GM11168 (cell line): Measurements from ENCODE around the gene GPR143.

Experiments used
- in situ Hi-C: fragments of 300-500 bp; cut with MboI; formaldehyde crosslinking; loops from one replicate; pipeline ENCODE4 v1.12.0; 2022; ENCODE audit warnings: low sequenced_read_pairs; ENCODE audit not compliant: unreplicated experiment

The GPR143 gene

DNA sequence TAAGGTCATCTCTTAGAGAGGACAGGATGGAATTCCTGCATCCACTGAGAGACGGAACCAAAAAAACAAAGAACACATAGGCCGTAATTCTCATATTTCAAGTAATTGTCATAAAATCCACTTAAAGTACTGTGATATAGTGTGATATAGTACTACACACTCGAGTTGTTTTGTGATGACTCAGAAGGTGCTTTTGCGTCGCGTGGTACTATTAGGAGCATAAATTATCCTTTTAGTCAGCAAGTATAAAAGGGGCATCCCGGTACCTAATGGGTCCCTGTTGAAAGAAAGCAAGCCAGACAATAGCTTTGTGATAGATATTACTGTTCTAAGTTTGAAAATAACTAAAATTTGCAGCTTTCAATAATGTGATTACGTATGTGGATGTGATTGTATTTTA, 55.3 kb downstream of the GPR143 start:
- in situ Hi-C loops, result loop anchor here (25.0 kb wide), 1 partner anchor 748 kb away; no protein-coding TSS in a partner anchor

DNA sequence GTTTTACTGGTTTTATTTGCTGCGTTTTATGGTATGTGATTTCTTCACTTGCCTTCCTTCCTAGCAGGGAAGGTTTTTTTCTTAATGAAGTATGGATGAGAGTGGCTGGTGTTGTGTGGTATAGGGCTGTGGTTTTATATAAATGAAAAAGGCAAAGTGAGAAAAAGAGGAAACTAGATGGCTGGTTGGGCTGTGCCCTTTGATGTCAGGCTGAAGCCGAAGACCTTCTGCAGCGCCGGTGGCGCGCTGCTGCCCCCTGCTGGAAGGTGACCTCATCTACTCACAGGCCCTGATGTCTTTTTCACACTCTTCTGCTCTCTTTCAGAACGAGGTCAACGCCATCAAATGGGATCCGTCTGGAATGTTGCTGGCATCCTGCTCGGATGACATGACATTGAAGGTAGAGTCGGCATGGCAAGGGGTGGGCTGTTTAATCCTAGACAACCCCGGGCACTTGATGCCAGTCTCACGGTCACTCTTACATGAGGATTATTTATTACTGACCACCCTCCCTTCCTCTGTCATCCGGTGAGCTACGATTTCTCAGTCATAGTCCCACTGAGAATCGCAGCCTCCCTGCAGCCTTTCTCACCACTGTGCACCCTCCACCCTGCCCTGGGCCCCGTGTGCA, 56.6 kb downstream of the GPR143 start:
- in situ Hi-C loops, result loop anchor here (25.0 kb wide), 1 partner anchor 747 kb away; no protein-coding TSS in a partner anchor

DNA sequence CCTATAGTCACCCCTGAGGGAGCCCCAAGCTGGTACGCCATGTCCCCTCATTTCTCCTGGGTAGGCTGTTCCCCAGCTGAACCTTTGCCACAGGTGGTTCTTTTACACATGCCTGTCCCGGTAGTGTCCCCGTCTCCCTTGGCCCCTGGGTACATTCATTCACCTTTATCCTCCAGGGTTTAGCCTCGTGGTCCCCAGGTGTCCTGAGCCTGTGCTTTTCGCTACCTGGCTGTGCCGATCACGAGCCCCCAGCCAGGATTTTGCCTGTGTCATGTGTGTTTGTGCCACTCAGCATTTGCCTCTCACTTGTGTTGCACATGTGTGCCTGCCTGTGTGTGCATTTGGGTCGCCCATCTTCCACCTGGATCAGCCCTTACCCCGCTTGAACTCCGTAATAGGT, 57.6 kb downstream of the GPR143 start:
- in situ Hi-C loops, result loop anchor here (25.0 kb wide), 1 partner anchor 746 kb away; no protein-coding TSS in a partner anchor

DNA sequence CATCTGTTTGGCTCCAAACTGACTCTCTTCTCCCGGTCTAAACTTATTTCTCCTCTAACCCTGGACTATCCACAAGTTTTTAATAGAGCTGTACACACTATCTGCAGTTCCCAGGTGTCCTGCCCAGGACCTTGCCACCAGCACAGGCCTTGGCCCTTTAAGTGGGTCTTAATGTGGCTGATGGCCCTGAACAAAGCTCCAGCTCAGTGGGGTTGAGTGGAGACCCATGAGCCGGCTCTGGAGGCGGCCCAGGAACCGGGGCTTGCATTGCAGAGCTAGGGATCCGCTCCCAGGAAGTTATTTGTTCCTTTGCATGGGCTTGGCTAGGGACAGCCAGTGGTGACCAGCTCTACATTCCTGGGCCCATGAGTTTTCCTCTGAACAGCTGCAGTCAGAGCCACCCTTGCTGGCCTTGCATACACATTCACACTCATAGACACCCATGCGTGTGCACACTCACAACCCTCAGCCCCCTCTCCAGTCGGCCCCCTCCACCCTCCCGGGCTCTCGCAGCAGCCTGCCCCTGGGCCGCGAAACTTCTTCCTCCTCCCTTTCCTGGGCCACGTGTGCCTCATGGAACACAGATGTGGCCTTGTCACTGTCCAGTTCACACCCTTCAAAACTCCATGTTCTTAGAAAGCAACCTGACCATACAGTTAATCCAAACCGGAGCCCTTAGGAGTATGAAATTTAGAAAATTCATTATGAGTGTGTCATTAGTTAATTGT, 58.2 kb downstream of the GPR143 start:
- in situ Hi-C loops, result loop anchor here (25.0 kb wide), 1 partner anchor 745 kb away; no protein-coding TSS in a partner anchor

DNA sequence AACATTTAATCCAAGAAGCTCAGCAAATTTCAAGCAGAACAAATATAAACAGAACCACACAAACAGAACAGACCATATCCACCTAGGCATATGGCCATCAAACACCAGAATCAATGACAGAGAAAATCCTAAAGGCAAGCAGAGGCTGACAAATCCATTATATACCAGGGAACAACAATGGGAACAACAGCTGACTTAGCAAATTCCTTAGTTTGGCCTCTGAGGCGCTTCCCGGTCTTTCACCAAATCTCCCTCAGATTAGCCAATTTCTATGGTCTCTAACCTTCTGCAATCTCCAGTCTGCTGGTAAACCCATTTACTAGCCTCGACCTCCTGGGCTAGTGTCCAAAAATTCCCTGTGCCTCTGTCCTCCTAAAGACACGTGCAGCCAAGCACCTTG, 59.2 kb downstream of the GPR143 start:
- in situ Hi-C loops, result loop anchor here (25.0 kb wide), 1 partner anchor 744 kb away; no protein-coding TSS in a partner anchor

DNA sequence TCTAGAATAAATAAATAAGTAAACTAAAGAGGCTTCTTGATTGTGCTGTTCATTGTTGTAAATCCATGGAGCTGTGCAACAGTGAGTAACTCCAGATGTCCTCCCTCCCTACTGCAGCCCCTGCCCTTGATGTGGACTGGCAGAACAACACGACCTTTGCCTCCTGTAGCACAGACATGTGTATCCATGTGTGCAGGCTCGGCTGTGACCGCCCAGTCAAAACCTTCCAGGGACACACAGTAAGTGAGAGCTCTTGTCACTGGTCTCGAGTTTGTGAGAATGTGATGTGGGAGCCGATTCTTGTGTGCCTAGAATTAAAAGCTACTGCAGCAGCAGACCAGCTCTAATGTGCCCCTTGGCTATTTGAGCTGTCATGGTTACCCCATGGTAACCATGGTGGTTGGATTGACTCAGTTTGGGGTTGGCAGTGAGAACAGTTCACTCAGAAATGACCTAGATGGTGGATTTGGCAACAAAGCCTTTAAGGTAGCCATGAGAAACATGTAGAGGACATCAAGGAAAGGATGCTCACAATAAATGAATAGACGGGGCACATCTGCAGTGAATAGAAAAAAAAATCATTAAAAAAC, 60.7 kb downstream of the GPR143 start:
- in situ Hi-C loops, result loop anchor here (25.0 kb wide), 1 partner anchor 743 kb away; no protein-coding TSS in a partner anchor

DNA sequence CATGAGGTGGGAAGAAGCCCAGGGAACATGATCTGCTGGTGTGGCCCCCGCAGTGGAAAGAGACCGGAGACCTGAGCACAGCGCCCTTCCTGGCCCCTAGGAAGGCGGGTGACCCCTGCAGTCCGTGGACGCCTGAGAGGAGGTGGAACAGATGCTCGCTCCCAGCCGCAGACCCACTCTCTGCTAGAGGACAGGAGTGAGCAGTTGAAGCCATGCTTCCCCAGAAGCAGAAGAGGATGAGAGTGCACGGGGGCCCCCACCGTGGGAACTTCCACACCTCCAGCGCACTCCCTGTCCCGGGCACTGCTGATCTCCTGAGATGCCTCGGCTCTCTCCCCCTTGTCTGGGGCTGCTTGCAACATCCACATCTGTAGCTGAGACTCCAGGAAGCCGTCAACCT, 62.2 kb downstream of the GPR143 start:
- in situ Hi-C loops, result loop anchor here (25.0 kb wide), 1 partner anchor 741 kb away; no protein-coding TSS in a partner anchor

DNA sequence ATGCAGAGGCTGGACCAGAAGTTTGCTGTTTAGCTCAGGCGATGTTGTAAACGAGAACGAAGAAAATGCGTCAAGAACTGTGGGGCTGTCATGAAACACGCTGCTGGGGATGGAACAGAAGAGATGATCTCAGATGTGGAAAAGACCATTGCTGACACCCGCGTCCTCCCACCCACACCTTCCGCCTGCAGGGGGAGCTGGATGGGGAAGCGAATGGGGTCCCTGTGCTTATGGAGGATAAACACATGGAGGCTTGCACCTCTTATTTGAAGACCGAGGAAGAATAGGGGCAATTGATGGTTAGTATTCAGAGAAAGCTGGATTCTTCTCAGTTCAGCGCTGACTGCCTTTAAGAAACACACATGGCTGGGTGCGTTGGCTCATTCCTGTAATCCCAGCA, 63.9 kb downstream of the GPR143 start:
- in situ Hi-C loops, result loop anchor here (25.0 kb wide), 1 partner anchor 739 kb away; no protein-coding TSS in a partner anchor

DNA sequence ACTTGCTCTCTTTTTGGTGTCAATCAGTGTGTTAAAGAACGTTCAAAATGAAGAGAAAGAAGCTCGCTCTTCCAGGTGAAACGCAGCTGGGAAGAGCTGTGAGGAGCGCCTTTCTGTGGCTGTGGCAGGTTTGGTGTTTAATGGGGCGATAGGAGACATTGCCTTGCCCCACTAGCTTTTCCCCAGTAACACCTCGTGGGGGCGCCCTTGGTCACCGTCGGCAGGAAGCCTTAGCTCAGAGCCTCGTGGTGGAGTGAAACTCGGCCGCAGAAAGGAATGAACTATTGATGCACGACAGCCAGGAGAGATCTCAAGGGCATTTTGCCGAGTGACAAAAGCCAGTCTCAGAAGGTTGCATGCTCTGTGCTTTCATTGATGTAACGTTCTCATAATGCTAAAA, 65.1 kb downstream of the GPR143 start:
- in situ Hi-C loops, result loop anchor here (25.0 kb wide), 1 partner anchor 738 kb away; no protein-coding TSS in a partner anchor

DNA sequence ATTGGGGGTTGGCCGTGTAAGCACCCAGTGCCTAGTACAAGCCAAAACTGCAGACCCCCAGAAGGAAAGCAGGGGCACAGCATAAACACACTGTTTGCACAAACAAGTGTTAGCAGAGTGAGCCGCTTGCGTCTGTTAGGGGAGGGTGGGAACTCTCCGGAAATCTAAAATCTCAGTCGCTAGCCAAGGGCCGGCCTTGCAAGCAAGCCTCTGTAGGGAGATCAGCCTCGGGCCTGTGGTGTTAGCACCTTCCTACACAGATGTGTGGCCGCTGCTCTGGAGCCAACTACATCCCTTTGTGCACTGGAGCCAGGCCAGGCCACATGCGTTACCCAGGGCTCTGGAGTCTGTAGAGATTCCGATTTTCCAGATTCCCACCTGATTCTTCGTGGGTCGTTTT, 67.1 kb downstream of the GPR143 start:
- in situ Hi-C loops, result loop anchor here (25.0 kb wide), 1 partner anchor 236 kb away; the partner anchor contains the start of gene TBL1X

DNA sequence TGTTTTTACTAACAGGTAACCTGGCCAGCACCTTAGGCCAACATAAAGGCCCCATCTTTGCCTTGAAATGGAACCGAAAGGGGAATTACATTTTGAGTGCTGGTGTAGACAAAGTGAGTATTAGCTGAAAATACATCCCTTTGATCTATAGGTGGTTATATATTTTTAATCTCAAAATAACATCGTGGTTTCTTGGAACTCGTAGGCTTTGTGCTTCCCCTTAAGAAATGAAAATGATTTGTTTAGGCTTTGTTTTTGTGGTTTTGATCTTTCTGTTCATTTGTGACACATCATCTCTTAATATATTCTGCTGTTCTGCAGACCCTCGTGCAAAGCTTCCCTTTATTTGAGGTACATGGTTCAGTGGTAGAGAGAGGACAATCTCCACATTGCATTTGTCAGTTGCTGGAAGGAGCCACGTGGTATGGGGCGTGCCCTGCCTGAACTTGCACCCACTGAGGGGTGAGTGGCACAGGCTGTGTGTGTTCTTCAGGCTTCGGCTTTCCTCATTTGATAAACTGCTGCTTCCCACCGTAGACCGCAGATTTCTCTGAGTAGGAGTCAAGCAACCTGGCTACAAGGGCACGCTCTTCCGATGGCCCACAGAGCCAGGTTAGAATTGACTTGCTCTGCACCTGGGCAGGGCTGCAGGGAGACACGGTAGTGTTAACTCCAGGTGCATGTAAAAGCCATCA, 72.2 kb downstream of the GPR143 start:
- in situ Hi-C loops, result loop anchor here (25.0 kb wide), 1 partner anchor 231 kb away; the partner anchor contains the start of gene TBL1X

DNA sequence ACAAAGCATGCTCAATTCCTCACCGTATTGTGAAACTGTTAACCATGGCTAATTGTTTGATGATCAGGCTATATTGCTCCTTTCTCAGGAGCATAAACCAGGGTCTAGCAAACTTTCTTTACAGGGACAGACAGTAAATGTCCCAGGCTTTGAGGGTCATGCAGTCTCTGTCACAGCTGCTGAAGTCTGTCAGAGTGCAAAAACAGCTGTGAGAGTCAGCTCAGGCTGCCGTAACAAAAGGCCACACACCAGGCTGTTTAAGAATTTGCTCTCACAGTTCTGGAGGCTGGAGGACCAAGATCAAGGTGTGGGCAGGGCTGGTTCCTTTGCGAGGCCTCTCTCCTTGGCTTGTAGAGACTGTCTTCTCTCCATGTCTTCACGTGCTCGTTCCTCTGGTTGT, 75.6 kb downstream of the GPR143 start:
- in situ Hi-C loops, result loop anchor here (25.0 kb wide), 1 partner anchor 228 kb away; the partner anchor contains the start of gene TBL1X

DNA sequence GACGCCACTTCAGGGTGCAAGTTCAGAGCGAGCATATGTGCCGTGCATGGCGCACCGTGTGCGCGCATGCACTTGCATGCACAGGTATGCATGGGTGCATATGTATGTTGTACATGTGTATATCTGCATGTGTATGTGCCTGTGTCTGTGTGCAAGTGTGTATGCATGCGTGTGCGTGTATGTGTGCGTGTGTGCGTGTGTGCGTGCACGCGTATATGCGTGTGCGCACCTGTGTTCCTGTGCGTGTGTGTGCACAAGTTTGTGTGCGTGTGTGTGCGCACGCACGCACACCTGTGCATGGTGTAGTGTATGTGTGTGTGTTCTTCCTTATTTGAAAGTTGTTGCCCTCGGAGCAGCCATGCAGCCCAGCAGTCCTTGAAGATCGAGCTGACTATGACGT, 76.8 kb downstream of the GPR143 start:
- in situ Hi-C loops, result loop anchor here (25.0 kb wide), 1 partner anchor 227 kb away; the partner anchor contains the start of gene TBL1X

DNA sequence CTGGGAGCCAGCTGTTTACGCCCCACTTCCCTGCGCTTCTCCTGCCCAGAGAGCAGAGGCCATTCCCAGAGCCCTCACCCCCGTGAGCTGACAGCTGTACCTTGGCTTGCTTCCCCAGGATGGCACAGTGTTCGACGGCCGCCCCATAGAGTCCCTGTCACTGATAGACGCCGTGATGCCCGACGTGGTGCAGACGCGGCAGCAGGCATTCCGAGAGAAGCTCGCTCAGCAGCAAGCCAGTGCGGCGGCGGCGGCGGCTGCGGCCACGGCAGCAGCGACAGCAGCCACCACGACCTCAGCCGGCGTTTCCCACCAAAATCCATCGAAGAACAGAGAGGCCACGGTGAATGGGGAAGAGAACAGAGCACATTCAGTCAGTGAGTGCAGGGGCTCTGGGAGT, 77.7 kb downstream of the GPR143 start:
- in situ Hi-C loops, result loop anchor here (25.0 kb wide), 1 partner anchor 226 kb away; the partner anchor contains the start of gene TBL1X

DNA sequence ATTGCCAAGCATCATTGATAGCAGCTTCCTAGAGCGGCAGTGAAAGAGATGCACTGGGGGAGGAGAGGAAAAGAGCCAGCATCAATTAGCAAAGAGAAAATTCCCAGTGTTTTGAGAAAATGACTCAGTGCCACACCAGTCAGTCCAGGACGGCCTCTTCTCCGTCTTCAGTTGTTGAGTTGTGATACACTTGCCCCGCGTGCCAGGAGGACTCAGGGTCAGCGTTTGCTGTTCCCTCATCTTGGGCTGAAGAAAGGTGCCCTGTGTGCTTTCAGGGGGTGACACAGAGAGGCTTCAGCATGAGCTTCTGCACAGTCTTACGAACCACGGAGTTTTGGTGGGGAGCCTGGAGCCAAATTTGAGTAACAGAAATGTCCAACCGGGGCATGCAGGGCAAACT, 82.3 kb downstream of the GPR143 start:
- in situ Hi-C loops, result loop anchor here (25.0 kb wide), 1 partner anchor 221 kb away; the partner anchor contains the start of gene TBL1X

DNA sequence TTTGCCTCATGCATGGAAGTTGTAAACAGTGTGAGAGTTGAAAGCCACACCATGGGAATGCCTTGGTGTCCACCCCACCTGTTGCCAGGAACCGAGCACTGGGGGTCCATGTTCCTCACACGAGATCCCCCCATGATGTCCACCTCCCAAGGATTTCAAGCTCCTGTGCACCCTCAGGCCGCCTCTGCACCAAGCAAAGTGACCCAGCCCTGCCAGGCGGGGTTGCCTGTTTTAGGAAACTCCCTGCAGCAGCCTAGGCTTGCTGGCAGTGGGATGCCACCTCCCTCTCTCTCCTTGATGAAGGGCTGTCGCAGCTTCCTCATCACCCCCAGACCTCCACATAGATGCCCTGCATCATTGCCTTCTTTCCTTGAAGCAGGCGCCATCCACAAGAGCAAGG, 82.8 kb downstream of the GPR143 start:
- in situ Hi-C loops, result loop anchor here (25.0 kb wide), 1 partner anchor 221 kb away; the partner anchor contains the start of gene TBL1X

DNA sequence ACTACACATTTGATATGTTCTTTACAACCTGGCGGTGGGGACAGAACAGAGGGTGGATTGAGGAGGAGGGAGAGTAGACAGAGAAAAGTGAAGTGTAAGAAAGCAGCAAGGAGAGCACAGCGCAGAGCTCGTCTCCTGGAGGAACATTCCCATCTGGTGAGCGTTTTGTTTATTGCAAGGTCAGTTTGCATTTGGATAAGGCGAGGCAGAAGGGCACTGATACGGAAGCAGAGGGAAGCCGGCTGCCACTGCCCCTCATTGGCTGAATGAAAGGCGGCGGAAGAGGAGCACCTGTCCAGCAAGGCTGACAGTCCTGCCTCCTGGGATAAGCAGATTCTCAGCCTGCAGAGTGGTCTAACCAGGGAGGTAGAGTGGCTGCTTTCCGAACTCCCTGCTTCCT, 83.2 kb downstream of the GPR143 start:
- in situ Hi-C loops, result loop anchor here (25.0 kb wide), 1 partner anchor 220 kb away; the partner anchor contains the start of gene TBL1X

DNA sequence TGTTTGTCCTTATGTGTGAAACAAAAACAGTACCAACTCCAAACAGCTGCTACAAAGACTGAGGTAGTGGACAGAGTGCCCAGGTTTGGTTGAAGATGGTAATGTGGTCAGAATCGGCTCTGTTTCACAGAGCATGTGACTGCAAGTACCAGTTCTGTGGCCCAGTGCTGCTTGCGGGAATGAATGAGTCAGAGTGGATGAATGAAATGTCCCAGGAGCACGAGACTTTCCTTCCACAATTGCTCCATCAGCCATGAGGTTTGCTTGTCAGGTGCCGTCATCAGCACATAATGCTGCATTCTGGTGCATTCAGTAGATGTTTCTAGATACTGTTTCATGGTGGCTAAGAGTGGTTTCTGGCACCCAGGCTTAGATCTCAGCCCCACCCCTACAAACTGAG, 84.2 kb downstream of the GPR143 start:
- in situ Hi-C loops, result loop anchor here (25.0 kb wide), 1 partner anchor 219 kb away; the partner anchor contains the start of gene TBL1X

DNA sequence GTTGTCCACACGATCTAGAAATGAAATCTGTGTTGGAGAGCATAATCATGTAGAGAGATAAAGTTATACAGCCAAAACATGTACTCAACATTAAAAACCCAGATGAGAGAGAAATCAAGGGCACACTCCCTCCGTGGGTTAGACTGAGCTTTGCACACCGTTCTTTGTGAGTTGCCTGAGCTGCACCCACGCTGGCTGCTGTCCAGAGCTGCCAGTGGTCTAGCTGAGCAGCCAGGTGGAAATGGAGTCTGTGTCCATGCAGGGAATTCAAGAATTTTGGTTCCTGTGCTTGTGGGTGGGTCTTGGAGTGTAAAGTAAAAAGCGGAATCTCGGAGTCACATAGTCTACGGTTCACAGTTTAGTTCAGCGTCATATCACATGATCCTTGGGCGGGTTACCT, 84.6 kb downstream of the GPR143 start:
- in situ Hi-C loops, result loop anchor here (25.0 kb wide), 1 partner anchor 219 kb away; the partner anchor contains the start of gene TBL1X
